Measurements from ENCODE around the gene XNDC1N. TPM values are rescaled to one million over a fixed set of nuclear protein-coding genes. Genes with fewer than 3 reads are reported as not detected.

The XNDC1N gene
- total and polyA plus RNA-seq, 9 of the 15 experiments (the other 6 are each of a cell fraction or from before 2014, with no cell fraction given), result 6.8 to 11.4 (median 9.7) TPM

DNA sequence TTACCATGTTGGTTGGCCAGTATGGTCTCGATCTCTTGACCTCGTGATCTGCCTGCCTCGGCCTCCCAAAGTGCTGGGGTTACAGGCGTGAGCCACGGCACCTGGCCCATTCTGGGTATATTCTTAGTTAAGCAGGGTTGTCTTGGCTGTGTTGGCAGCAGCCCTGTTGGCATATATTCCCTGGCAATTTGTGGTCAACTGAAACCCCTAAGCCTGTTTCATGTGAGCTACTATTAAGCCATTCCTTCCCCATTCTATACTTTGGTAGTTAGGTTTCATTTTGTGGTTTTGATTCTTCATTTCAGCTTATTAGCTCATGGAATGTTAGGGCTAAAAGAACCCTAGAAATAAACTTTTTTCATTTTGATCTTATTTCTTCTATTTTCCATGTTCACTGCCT lies 48.2 kb upstream of the XNDC1N start:
- H3K79me2 ChIP-seq (ENCODE audit: control insufficient read depth, insufficient read depth, low read length), result peaks cover 4% of the 10 kb centered on the region; the same call in 1 of the 3 replicates
- intact Hi-C loops (cut with micrococcal nuclease), result no loop called here
- H3K9me1 ChIP-seq (ENCODE audit: control insufficient read depth, insufficient read depth, low read length), result peaks cover 3% of the 10 kb centered on the region
- H3K9me3 ChIP-seq (replicated peaks; ENCODE audit: control insufficient read depth, insufficient read depth, low read depth, low read length), result no peaks in the 10 kb centered on the region
- ChIA-PET POLR2A (interaction anchor here (1.1 to 1.8 kb wide), 2 partner anchors 12 to 125 kb away, joined by 3 to 4 read pairs; no protein-coding TSS in a partner anchor), CTCF (ENCODE audit: low intra/inter-chr PET ratio) (no interaction called here)
- H3K27ac ChIP-seq (ENCODE audit: extremely low read depth, low read depth, low read length), result no peak overlapping the region
- no peak overlapping the region for H3K9ac ChIP-seq (ENCODE audit: insufficient read depth in 1 of 2, low read depth in 2 of 2, low read length in 2 of 2)
- no peaks in the 10 kb centered on the region for H4K20me1 ChIP-seq (replicated peaks; ENCODE audit: control insufficient read depth, insufficient read depth, low read length)
- H3K36me3 ChIP-seq (ENCODE audit: control insufficient read depth, insufficient read depth, low read length), result peaks cover 60% of the 10 kb centered on the region
- DNase-seq (ENCODE audit: extremely low read depth in 1 of 4, low spot score in 3 of 4) (no peak), FAIRE-seq (no peak), ATAC-seq (no peak)
- in situ Hi-C loops (cut with MboI), result no loop called here
- no peaks in the 10 kb centered on the region for H3K27me3 ChIP-seq (ENCODE audit: control insufficient read depth in 2 of 2, insufficient read depth in 2 of 2, low read length in 2 of 2)
- no TSS peak for BruUV-seq (replicated peaks)
- no peak overlapping the region for H3K4me3 ChIP-seq
- H3K4me2 ChIP-seq (ENCODE audit: insufficient read depth, low read length), result no peak overlapping the region
- H2AFZ ChIP-seq (ENCODE audit: low read depth, low read length), result no peak overlapping the region
- no peaks in the 10 kb centered on the region for H3K4me1 ChIP-seq (replicated peaks in 1 of 2; ENCODE audit: control insufficient read depth in 2 of 2, insufficient read depth in 2 of 2, low read length in 2 of 2)
- no peak for TF ChIP-seq RAD21 (CRISPR knock-in tag; conservative IDR thresholded peaks at IDR 0.05 in 1 of 2, IDR thresholded peaks at IDR 0.05 in 1 of 2)
- no peak for TF ChIP-seq HNRNPL (IDR thresholded peaks at IDR 0.05; ENCODE audit: low read depth, low read length)
- TF ChIP-seq ZNF12 (CRISPR knock-in tag; IDR thresholded peaks at IDR 0.05), result no peak
- no peak for TF ChIP-seq ZNF263 (CRISPR knock-in tag; IDR thresholded peaks at IDR 0.05; ENCODE audit: borderline replicate concordance)
- no peak for TF ChIP-seq HNRNPLL (IDR thresholded peaks at IDR 0.05; ENCODE audit: low read depth, low read length, poor library complexity, severe bottlenecking)
- TF ChIP-seq POLR2AphosphoS5 (IDR thresholded peaks at IDR 0.05; ENCODE audit: control insufficient read depth, insufficient read depth, low read depth, low read length), result no peak
- TF ChIP-seq ARID2 (IDR thresholded peaks at IDR 0.05), result no peak
- no peak for TF ChIP-seq ETV6 (IDR thresholded peaks at IDR 0.05; ENCODE audit: borderline replicate concordance in 1 of 2, low read depth in 2 of 2, low read length in 1 of 2)
- TF ChIP-seq ETV6 (CRISPR knock-in tag; IDR thresholded peaks at IDR 0.05; ENCODE audit: borderline replicate concordance), result no peak
- TF ChIP-seq SMAD1 (IDR thresholded peaks at IDR 0.05; ENCODE audit: low read depth, low read length, partially characterized antibody), result no peak
- TF ChIP-seq ZFP30 (CRISPR knock-in tag; IDR thresholded peaks at IDR 0.05; ENCODE audit: borderline replicate concordance), result no peak
- TF ChIP-seq, protein P1, sequence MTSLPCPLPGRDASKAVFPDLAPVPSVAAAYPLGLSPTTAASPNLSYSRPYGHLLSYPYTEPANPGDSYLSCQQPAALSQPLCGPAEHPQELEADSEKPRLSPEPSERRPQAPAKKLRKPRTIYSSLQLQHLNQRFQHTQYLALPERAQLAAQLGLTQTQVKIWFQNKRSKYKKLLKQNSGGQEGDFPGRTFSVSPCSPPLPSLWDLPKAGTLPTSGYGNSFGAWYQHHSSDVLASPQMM (CRISPR knock-in tag; IDR thresholded peaks at IDR 0.05), result no peak
- TF ChIP-seq, protein P2, sequence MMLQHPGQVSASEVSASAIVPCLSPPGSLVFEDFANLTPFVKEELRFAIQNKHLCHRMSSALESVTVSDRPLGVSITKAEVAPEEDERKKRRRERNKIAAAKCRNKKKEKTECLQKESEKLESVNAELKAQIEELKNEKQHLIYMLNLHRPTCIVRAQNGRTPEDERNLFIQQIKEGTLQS (IDR thresholded peaks at IDR 0.05), result no peak
- TF ChIP-seq, protein P2 (CRISPR knock-in tag; conservative IDR thresholded peaks at IDR 0.05), result no peak
- no peak for TF ChIP-seq SMARCB1 (IDR thresholded peaks at IDR 0.05; ENCODE audit: insufficient read length, low read depth)
- TF ChIP-seq, protein P3, sequence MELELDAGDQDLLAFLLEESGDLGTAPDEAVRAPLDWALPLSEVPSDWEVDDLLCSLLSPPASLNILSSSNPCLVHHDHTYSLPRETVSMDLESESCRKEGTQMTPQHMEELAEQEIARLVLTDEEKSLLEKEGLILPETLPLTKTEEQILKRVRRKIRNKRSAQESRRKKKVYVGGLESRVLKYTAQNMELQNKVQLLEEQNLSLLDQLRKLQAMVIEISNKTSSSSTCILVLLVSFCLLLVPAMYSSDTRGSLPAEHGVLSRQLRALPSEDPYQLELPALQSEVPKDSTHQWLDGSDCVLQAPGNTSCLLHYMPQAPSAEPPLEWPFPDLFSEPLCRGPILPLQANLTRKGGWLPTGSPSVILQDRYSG (tag; conservative IDR thresholded peaks at IDR 0.05; ENCODE audit: low read depth), result no peak
- TF ChIP-seq ZBTB8A (IDR thresholded peaks at IDR 0.05; ENCODE audit: partially characterized antibody), result no peak
- WGBS (ENCODE audit: insufficient coverage, low coverage, missing lambda C conversion rate), result 93% methylated on average over 5 of the region's 5 CpGs
